ENCODE results near the gene CTCFL.

CTCFL gene

DNA sequence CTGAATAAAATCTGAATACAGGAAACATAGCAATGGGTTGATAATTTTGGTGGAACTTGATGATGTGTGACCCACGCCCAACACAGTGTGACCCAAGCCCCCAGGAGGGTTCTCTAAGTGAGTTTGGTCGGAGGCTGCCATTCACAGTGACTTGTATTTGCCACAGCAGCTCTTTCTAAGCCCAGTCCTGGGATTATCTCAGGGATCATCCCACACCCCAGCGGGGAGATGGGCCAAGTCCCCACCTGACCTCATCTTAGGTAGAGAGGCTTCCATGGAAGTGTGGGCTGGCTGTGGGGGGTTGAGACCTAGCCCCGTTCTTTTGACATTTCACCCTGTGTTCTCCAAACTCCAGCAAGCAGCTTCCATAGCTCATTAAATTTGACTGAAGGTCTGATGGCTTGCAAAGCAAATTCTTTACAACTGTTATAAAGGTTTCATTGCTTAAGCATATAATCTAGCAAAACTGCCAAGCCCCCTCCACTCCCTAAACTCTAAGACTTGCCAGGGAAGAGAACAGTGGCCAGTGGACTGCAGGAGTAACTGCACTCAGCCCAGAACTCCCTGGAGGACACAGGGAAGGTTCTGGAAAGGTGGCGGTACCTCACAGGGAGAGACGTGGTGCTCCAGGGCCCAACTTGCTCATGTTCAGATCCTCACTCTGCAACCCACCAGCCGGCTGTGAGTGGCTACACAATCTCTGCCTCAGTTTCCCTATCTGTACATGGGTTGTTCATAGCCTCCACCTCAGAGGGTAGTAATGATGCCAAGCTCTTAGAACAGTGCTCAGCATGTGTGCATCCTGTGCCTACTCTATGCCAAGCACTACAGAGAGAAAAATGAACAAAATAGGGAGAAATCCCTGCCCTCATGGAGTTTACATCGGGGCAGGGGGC is 35.0 kb upstream of the CTCFL start:
- no peak for DNase-seq

DNA sequence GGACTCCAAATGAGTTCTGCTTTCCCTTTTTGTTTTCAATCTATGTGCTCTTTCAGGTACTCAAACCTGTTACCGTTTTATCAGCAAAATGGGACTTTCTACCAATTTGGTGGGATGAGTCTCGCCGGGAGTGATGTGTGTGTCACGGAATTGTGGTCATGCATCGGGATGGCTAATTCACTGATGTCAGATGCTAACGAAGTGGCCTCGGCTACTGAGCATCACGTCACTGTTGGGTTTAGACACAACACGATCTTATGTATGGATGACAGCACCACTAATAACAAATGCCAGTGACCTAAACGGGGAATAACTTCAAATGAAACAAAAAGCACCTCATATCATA is 34.3 kb upstream of the CTCFL start:
- no peak for DNase-seq

- DNase-seq = no peak
Observed at GRCh38 chr20:57558614-57559288, 33.8 kb upstream of the CTCFL start.

DNA sequence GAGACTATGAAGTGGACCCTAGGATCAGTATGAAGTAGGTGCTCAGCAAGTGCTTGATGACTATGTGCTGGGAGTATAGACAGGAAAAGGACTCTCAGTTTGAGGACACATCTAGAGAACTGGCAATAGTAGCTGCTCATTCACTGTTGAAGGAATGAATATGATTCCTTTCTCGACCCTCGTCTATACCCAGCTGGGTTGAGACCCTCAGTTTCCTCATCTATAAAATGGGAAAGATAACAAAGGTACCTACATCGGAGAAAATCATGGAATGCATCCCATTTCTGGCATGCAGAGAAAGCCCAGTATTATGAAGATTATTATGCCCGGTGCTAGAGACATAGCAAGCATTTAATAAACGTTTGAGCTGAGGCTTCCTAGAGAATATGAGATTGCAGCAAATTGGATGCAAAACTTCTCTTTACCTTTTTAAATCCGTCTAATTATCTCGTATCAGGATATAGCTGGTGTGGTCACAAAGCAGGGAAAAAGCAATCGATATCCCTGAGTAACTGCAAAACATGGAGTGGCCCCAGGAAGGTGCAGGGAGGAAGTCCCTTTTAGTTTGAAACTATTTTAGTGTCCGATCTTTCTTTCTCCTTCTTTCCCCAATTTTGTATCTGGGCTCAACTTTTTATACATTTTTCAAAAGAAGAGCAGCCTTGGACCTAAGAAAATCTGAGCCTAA is 33.1 kb upstream of the CTCFL start:
- no peak for DNase-seq

GRCh38 chr20:57556980-57557274 is 32.0 kb upstream of the CTCFL start:
- no peak for DNase-seq

DNA sequence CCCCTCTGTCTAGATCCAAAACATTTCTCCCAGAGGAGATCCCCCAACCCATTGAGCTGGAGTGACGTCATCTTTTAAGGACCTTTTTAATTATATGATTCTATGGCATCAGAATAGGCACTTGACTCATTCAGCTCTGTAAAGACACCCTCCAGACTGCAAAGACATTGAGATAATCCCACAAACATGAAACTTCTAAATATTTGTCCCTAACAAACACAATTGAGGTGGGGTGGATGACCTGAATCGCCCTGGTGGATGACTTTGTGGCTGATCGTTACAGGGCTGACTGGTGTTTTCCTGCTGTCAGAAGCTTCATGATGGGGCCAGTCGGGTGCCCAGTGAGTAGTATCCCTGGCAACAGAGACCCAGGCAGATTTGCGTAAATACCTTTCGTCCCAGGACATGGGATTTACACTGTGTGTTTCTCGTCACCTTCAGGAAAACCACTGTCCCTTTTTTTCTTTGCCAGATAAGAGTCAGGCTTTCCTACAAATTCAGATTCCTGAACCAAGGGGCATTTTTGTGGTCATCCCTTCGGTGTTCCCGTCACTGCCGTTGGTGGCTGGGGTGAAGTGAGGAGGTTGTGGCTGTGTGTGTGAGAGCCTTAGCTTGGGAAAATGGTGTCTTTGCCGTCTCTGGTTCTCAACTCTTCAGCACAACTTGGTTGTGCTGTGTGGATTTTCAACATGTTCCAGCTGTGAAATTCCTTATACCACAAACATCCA is 30.7 kb upstream of the CTCFL start:
- no peak for DNase-seq

DNA sequence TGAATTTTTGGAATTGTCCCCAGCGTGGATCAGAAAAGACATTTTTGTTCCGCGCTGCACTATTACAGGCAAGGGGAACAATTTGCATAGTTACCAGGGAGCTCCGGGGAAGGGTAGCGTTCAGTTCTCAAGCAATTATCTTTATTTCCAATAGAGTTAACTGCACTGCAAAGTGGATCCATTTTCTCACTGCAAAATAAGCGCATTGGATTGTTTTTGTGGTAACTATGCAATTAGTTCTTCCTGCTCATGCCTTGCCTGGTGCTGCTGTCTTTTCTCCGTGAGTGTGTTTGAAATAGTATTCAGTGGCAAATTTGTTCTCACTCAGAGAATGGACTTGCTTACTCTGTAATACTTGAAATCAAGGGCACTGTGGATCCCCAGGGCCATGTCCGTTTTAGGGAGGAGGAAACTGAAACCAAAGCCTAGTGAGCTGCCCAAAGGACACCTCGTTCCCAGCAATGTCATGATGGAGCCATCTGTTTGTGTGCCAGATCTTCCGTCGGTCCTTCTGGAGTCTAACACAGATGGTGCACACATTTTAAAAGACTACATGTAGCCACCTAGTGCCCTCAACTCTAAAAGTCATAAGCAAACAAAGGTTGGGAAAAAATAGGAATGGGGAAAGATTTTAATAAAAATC is 28.6 kb upstream of the CTCFL start:
- DNase-seq = no peak

DNA sequence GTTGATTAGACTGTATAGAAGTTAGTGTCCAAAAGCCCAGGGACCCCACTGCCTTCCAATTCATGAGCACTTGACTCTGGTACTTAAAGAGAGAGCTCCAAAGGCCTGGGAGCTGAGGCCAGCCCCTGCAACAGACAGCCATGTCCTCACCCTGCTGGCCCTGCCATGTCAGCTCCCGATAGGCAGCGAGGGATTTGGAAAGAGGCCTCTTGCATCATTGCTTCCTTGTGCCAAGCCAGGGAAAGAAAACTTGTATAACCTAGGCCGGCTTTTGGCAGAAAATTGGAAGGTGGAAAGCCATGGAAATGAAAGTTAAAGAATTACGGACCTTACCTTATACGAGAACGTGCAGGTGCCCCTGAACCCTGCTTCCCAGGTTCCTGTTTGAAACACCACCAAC is 27.5 kb upstream of the CTCFL start:
- no peak for DNase-seq

DNA sequence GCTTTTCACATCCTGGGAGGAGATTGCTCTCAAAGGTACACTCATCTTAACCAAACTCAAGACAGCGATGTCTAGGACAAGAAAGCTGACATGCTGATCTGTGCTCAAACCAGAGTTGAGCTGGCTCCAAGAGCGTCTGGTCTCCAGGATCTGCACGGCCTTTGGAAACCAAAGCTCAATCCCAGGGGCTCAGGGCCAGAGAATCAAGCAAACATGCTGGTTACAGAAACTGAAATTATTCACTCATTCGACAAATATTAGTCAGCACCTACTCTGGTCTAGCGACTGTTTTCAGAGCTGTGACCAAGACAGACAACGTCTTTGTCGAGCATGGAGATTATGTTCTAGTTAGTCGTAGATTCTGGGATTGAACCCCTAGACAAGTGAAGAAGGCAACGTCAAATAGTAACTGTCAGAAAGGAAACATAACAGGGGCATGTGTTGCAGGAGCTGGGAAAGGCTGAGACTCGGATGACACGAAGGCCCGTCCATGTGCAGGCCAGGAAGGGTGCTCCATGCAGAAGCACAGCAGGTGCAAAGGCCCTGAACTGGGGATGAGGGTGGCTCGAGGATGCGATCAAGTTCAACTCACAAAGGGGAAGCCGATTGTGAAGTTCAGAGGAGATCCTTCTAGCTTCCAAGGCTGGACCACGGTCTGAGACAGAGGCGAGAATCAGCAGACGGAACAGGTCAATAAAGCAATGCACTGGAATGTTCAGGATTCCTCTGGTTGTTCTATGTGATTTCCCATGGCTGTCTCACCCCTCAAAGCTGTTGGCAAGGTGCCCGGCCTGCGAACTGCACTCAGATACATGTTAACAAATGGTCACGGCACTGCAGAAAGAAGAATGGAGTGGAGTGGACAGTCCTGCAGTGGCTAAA is 23.5 kb upstream of the CTCFL start:
- no peak for DNase-seq

DNA sequence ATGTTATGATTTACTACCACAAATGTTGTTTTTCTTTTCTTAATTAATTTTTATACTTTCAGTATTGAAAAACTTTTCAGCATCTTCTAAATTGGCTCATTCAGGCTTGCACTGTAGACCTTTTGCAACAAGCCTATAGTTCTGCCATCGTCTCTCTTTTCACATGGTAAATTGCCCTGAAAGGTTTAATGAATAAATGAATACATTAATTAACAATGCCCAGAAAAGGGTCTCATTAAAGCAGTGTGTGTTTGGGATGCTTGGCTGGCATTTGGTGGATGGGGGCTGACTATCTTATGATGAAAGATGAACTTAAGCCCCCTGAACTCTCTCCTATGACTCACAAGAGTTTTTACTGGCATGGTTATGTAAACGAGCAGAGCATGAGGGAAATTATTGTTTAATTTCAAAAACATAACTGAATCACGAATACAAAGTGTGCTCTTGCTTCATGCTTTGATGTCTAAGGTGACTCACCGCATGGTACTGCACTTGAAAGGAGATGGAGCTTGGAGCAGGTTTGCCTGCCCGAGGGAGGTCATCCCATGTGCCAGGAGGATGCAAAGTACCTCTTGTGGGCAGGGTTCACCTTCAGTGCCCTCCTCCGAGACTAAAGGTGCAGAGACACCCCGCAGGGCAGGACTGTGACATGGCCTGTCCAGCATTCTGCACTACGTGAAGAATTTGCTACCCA is 22.2 kb upstream of the CTCFL start:
- no peak for DNase-seq

GRCh38 chr20:57545927-57546662 is 21.2 kb upstream of the CTCFL start:
- DNase-seq = no peak

- DNase-seq = no peak
Observed at GRCh38 chr20:57544838-57545564, 20.1 kb upstream of the CTCFL start.

DNA sequence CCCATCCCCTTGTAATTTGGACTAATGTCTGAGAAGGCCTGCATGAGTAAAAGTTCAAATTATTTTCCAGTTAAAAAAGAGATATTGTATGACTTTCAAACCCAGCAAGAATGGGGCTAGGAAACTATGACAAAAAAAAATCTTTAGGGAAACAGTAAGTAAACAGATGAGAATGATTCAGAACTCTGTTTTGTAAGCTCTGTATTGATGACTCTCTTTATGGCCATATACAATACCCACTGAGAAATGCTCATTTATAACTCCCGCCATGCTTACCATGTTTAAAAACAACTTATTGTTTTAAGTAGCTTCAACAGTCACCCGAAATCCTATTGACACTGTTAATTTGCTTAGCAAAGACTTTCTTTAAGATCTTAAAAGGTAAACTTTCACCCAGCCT is 18.8 kb upstream of the CTCFL start:
- DNase-seq = no peak

GRCh38 chr20:57540890-57541580 is 16.1 kb upstream of the CTCFL start:
- DNase-seq = no peak

GRCh38 chr20:57539889-57540288 is 14.9 kb upstream of the CTCFL start:
- DNase-seq = no peak

- no peak for DNase-seq
Observed at GRCh38 chr20:57537822-57538221, 12.9 kb upstream of the CTCFL start.

GRCh38 chr20:57536771-57537724 is 12.1 kb upstream of the CTCFL start:
- DNase-seq = no peak

GRCh38 chr20:57536120-57536708 is 11.3 kb upstream of the CTCFL start:
- DNase-seq = no peak

Data from activated T-cell treated with anti-CD3 and anti-CD28 coated beads, Interleukin-2, amount 50 U/mL, for 1 hour (primary cell).